Type B pancreatic cell (in vitro differentiated cells): Measurements from ENCODE around the gene CDO1. TPM values are rescaled to one million over a fixed set of nuclear protein-coding genes. Genes with fewer than 3 reads are reported as not detected.
"Not testable (repeated sequence)": the region's sequence is repeated elsewhere in the genome, so short reads cannot be mapped to it uniquely, and the experiment has no call there.

ENCODE experiments used
- DNase-seq: peaks from one replicate; pipeline ENCODE4 v3.0.0; 2021; ENCODE audit warnings: mixed read lengths; ENCODE audit not compliant: unreplicated experiment; ENCODE audit errors: extremely low spot score
- H3K27ac Mint-ChIP-seq: 2 replicates; pipeline ENCODE4 v1.8.0; 2021; ENCODE audit warnings: mild to moderate bottlenecking, mixed read lengths
- H3K27me3 Mint-ChIP-seq: 2 replicates; pipeline ENCODE4 v1.8.0; 2021; ENCODE audit warnings: mixed read lengths
- H3K36me3 Mint-ChIP-seq: 2 replicates; pipeline ENCODE4 v1.8.0; 2021; ENCODE audit warnings: mixed read lengths
- H3K4me1 Mint-ChIP-seq: one replicate; pipeline ENCODE4 v1.8.0; 2021; ENCODE audit warnings: mixed read lengths; ENCODE audit not compliant: unreplicated experiment
- H3K4me3 Mint-ChIP-seq: 2 replicates; pipeline ENCODE4 v1.8.0; 2021; ENCODE audit warnings: mild to moderate bottlenecking, mixed read lengths
- H3K9me3 Mint-ChIP-seq: 2 replicates; pipeline ENCODE4 v1.8.0; 2021; ENCODE audit warnings: mixed read lengths
- total RNA-seq: library from RNA; stranded (reverse); gene quantifications from 2 replicates; pipeline ENCODE4 v1.2.1, GENCODE V29; 2021; ENCODE audit warnings: low replicate concordance
- TF ChIP-seq, protein P1 (sequence below): fragments of 200-600 bp; sonication (generic); conservative IDR thresholded peaks from 2 replicates; pipeline ENCODE4 v1.5.0; 2021; ENCODE audit warnings: antibody characterized with exemption, mild to moderate bottlenecking

Gene CDO1
- total RNA-seq, 1 donor from 2014 or later = 27.9 TPM

- Mint-ChIP-seq H3K27me3 (peaks cover 15% of the 10 kb centered on the region), H3K36me3 (peaks cover 27% of the 10 kb centered on the region), H3K9me3 (peaks cover 4% of the 10 kb centered on the region), H3K27ac (no peak overlapping the region), H3K4me1 (peaks cover 13% of the 10 kb centered on the region), H3K4me3 (no peak overlapping the region)
- TF ChIP-seq, protein P1, sequence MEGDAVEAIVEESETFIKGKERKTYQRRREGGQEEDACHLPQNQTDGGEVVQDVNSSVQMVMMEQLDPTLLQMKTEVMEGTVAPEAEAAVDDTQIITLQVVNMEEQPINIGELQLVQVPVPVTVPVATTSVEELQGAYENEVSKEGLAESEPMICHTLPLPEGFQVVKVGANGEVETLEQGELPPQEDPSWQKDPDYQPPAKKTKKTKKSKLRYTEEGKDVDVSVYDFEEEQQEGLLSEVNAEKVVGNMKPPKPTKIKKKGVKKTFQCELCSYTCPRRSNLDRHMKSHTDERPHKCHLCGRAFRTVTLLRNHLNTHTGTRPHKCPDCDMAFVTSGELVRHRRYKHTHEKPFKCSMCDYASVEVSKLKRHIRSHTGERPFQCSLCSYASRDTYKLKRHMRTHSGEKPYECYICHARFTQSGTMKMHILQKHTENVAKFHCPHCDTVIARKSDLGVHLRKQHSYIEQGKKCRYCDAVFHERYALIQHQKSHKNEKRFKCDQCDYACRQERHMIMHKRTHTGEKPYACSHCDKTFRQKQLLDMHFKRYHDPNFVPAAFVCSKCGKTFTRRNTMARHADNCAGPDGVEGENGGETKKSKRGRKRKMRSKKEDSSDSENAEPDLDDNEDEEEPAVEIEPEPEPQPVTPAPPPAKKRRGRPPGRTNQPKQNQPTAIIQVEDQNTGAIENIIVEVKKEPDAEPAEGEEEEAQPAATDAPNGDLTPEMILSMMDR = no peak
- no peak for DNase-seq
Measured at GRCh38 chr5:115809946-115810345, 6.5 kb downstream of the CDO1 start.

DNA sequence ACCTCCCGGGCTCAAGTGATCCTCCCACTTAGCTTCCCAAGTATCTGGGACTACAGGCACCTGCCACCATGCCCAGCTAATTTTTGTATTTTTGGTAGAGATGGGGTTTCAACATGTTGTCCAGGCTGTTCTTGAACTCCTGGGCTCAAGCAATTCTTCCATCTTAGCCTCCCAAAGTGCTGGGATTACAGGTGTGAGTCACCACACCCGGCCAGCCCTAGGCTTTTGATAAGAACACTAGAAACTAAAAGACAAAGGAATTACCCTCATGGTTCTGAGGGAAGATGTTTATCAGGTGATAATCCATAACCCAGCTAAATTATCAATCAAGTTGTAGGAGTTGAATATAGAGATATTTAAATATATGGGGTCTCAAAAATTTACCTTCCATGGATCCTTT lies 8.4 kb downstream of the CDO1 start:
- H3K4me3 Mint-ChIP-seq, H3K4me1 Mint-ChIP-seq, H3K9me3 Mint-ChIP-seq, H3K27me3 Mint-ChIP-seq, H3K27ac Mint-ChIP-seq, DNase-seq: not testable (repeated sequence)
- peaks cover 16% of the 10 kb centered on the region for H3K36me3 Mint-ChIP-seq

GRCh38 chr5:115807654-115808052 lies 8.8 kb downstream of the CDO1 start:
- no peak overlapping the region for H3K4me3 Mint-ChIP-seq
- H3K27me3 Mint-ChIP-seq = no peaks in the 10 kb centered on the region
- TF ChIP-seq, protein P1 = no peak
- H3K9me3 Mint-ChIP-seq = peaks cover 4% of the 10 kb centered on the region
- H3K4me1 Mint-ChIP-seq = no peaks in the 10 kb centered on the region
- peak overlapping the region; percentile 58 for H3K27ac Mint-ChIP-seq
- no peak for DNase-seq
- peaks cover 15% of the 10 kb centered on the region for H3K36me3 Mint-ChIP-seq

- H3K36me3 Mint-ChIP-seq = peaks cover 15% of the 10 kb centered on the region
- no peaks in the 10 kb centered on the region for H3K27me3 Mint-ChIP-seq
- no peak overlapping the region for H3K4me3 Mint-ChIP-seq
- no peak for DNase-seq
- TF ChIP-seq, protein P1 = no peak
- peaks cover 4% of the 10 kb centered on the region for H3K9me3 Mint-ChIP-seq
- peak overlapping the region; percentile 58 for H3K27ac Mint-ChIP-seq
- H3K4me1 Mint-ChIP-seq = no peaks in the 10 kb centered on the region
Measured at GRCh38 chr5:115806986-115807653, 9.3 kb downstream of the CDO1 start.

DNA sequence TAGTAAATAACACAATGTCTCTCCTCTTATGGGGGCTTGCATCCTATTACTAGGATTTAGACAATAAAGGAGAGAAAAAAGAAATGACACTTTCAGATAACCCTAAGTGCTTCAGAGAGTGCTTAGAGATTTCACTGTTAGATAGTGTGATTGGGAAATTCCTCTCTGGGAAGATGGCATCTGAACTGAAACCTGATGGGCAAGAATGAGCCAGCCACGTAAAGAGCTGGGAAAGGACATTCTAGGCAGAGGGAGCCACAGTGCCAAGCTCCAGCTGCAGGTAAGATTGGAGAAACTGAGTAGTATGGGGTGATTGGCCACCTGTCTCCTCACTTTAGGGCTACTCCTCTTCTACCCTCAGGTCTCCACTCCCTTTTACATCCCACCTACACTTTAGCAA lies 14.5 kb downstream of the CDO1 start:
- Mint-ChIP-seq H3K27me3 (no peaks in the 10 kb centered on the region), H3K4me3 (no peak overlapping the region), H3K9me3 (no peaks in the 10 kb centered on the region), H3K4me1 (peaks cover under 1% of the 10 kb centered on the region), H3K27ac (no peak overlapping the region), H3K36me3 (peaks cover 4% of the 10 kb centered on the region)
- no peak for DNase-seq
- TF ChIP-seq, protein P1 = no peak

DNA sequence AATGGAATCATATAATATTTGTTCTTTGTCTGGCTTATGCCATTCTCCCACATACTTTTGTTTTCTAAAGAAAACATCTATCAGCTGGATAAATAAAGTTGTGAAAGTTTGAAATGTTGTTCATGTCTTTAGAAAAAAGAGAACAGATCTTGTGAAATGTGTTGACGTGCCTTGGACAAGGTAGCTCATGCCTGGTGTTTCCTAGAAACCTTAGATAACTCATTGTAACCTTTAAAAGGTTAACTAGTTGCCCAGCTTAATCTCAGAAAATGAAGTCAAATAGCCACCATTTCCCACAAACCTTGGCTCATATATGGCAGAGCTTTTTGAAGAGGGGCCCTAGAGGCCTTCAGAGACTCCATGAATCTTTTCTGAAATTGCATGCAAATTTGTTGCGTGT lies 15.3 kb downstream of the CDO1 start:
- Mint-ChIP-seq H3K27me3 (no peaks in the 10 kb centered on the region), H3K27ac (no peak overlapping the region), H3K4me1 (peaks cover 5% of the 10 kb centered on the region), H3K9me3 (no peaks in the 10 kb centered on the region), H3K4me3 (no peak overlapping the region), H3K36me3 (peaks cover 4% of the 10 kb centered on the region)
- no peak for DNase-seq
- TF ChIP-seq, protein P1 = no peak
